ENCODE measurements around the gene DNASE2B.

- TF ChIP-seq, protein P1, sequence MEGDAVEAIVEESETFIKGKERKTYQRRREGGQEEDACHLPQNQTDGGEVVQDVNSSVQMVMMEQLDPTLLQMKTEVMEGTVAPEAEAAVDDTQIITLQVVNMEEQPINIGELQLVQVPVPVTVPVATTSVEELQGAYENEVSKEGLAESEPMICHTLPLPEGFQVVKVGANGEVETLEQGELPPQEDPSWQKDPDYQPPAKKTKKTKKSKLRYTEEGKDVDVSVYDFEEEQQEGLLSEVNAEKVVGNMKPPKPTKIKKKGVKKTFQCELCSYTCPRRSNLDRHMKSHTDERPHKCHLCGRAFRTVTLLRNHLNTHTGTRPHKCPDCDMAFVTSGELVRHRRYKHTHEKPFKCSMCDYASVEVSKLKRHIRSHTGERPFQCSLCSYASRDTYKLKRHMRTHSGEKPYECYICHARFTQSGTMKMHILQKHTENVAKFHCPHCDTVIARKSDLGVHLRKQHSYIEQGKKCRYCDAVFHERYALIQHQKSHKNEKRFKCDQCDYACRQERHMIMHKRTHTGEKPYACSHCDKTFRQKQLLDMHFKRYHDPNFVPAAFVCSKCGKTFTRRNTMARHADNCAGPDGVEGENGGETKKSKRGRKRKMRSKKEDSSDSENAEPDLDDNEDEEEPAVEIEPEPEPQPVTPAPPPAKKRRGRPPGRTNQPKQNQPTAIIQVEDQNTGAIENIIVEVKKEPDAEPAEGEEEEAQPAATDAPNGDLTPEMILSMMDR (conservative IDR thresholded peaks at IDR 0.05; ENCODE audit: low read depth, low read length) = no peak
- TF ChIP-seq EZH2phosphoT487 (IDR thresholded peaks at IDR 0.05; ENCODE audit: borderline replicate concordance, low read length) = no peak
These were observed 19.0 kb upstream of the DNASE2B start for GRCh38 chr1:84379138-84379916.
